HepG2 (cell line): ENCODE results near the gene SLCO4A1. TPM values are rescaled to one million over a fixed set of nuclear protein-coding genes. Genes with fewer than 3 reads are reported as not detected.

Experiments
- CCAR2 ChIP-seq: fragments of 200-400 bp; formaldehyde crosslinking; optimal IDR thresholded peaks from 2 replicates; pipeline ENCODE3; 2018; ENCODE audit warnings: low read depth, mild to moderate bottlenecking, low read length, moderate library complexity
- EEA1 ChIP-seq: sonication (generic); formaldehyde crosslinking; IDR thresholded peaks from 2 replicates; pipeline ENCODE4 v1.5.1; 2020; ENCODE audit warnings: mild to moderate bottlenecking, missing genetic modification reagents, borderline replicate concordance
- FOXM1 ChIP-seq: sonication (generic); formaldehyde crosslinking; IDR thresholded peaks from 2 replicates; pipeline ENCODE4 v1.5.0; 2020; ENCODE audit warnings: missing genetic modification reagents
- HDAC1 ChIP-seq: sonication (generic); formaldehyde crosslinking; IDR thresholded peaks from 2 replicates; pipeline ENCODE4 v1.5.1; 2020; ENCODE audit warnings: mild to moderate bottlenecking, missing genetic modification reagents
- KLF11 ChIP-seq: IDR thresholded peaks from 2 replicates; pipeline ENCODE4 v1.6.1; 2016; ENCODE audit warnings: missing compliant biosample characterization
- MIER3 ChIP-seq: IDR thresholded peaks from 2 replicates; pipeline ENCODE4 v1.6.1; 2016; ENCODE audit warnings: missing compliant biosample characterization, borderline replicate concordance
- MXD4 ChIP-seq: IDR thresholded peaks from 2 replicates; pipeline ENCODE4 v1.6.1; 2016; ENCODE audit warnings: mild to moderate bottlenecking, missing biosample characterization, missing genetic modification reagents
- MXI1 ChIP-seq: IDR thresholded peaks from 3 replicates; pipeline ENCODE4 v1.6.1; 2012; ENCODE audit warnings: low read depth, low read length, inconsistent platforms, borderline replicate concordance
- RBM22 ChIP-seq: fragments of 200-400 bp; formaldehyde crosslinking; optimal IDR thresholded peaks from 2 replicates; pipeline ENCODE3; 2017; ENCODE audit warnings: mild to moderate bottlenecking, low read length, moderate library complexity
- SMAD3 ChIP-seq: sonication (generic); formaldehyde crosslinking; IDR thresholded peaks from 2 replicates; pipeline ENCODE4 v1.4.0; 2020; ENCODE audit warnings: missing genetic modification reagents
- TCF7 ChIP-seq: sonication (generic); IDR thresholded peaks from 2 replicates; pipeline ENCODE4 v1.6.1; 2016; ENCODE audit warnings: antibody characterized with exemption, low read depth
- ZFP90 ChIP-seq: sonication (generic); formaldehyde crosslinking; IDR thresholded peaks from 2 replicates; pipeline ENCODE4 v1.8.0; 2022; ENCODE audit warnings: missing genetic modification reagents, mild to moderate bottlenecking, inconsistent platforms, borderline replicate concordance
- ZNF30 ChIP-seq: sonication (generic); formaldehyde crosslinking; IDR thresholded peaks from 2 replicates; pipeline ENCODE4 v1.5.0; 2020; ENCODE audit warnings: mild to moderate bottlenecking, missing genetic modification reagents
- ZNF747 ChIP-seq: sonication (generic); formaldehyde crosslinking; IDR thresholded peaks from 2 replicates; pipeline ENCODE4 v1.8.1; 2023; ENCODE audit warnings: missing genetic modification reagents, mild to moderate bottlenecking, borderline replicate concordance
- ZNF850 ChIP-seq: sonication (generic); formaldehyde crosslinking; conservative IDR thresholded peaks from 2 replicates; pipeline ENCODE4 v1.9.0; 2021; ENCODE audit warnings: mild to moderate bottlenecking, missing genetic modification reagents
- polyA plus RNA-seq, 8 experiments: library from polyadenylated mRNA; depleted of rRNA in 3 of 8; stranded (reverse) in 7 of 8; unstranded in 1 of 8; fragments of >200 nt; fragmentation: Illumina TruSeq in 4 of 8; extraction: Trizol in 4 of 8; gene quantifications; 2 replicates each; pipeline versions ENCODE4 v1.2.1 to v1.2.3, GENCODE V29; 2011 to 2016; ENCODE audit warnings: low read depth in 4 of 8, missing spikeins in 1 of 8, mixed read lengths in 1 of 8; ENCODE audit not compliant: insufficient read depth in 1 of 8
- total RNA-seq, 5 experiments: library from RNA; depleted of rRNA; stranded (reverse); fragments of >200 nt; fragmentation: Illumina TruSeq; extraction: Trizol; gene quantifications; 2 replicates each; pipeline ENCODE4 v1.2.3, GENCODE V29; 2016; ENCODE audit warnings: low read depth in 1 of 5
- TF ChIP-seq, protein P1 (sequence below): IDR thresholded peaks from 2 replicates; pipeline ENCODE4 v1.6.1; 2016; ENCODE audit warnings: low read depth, borderline replicate concordance
- TF ChIP-seq, protein P2 (sequence below): sonication (generic); formaldehyde crosslinking; IDR thresholded peaks from 2 replicates; pipeline ENCODE4 v1.8.1; 2023; ENCODE audit warnings: mild to moderate bottlenecking, moderate library complexity, missing genetic modification reagents
- TF ChIP-seq, protein P3 (sequence below): sonication (generic); formaldehyde crosslinking; IDR thresholded peaks from 2 replicates; pipeline ENCODE4 v1.4.0; 2020; ENCODE audit warnings: mild to moderate bottlenecking, low read depth, missing genetic modification reagents
- TF ChIP-seq, protein P4 (sequence below): sonication (generic); formaldehyde crosslinking; IDR thresholded peaks from 2 replicates; pipeline ENCODE4 v1.8.0; 2022; ENCODE audit warnings: mild to moderate bottlenecking, missing genetic modification reagents, moderate library complexity
- TF ChIP-seq, protein P5 (sequence below): sonication (generic); formaldehyde crosslinking; IDR thresholded peaks from 2 replicates; pipeline ENCODE4 v1.4.0; 2020; ENCODE audit warnings: missing genetic modification reagents
- TF ChIP-seq, protein P6 (sequence below): sonication (generic); formaldehyde crosslinking; IDR thresholded peaks from 2 replicates; pipeline ENCODE4 v1.4.0; 2020; ENCODE audit warnings: missing genetic modification reagents
- TF ChIP-seq, protein P7 (sequence below): sonication (generic); formaldehyde crosslinking; IDR thresholded peaks from 2 replicates; pipeline ENCODE4 v1.5.1; 2020; ENCODE audit warnings: missing genetic modification reagents, mild to moderate bottlenecking, borderline replicate concordance

Gene SLCO4A1
- total and polyA plus RNA-seq, 2 of the 13 experiments (the other 11 are each of a cell fraction or from before 2014, with no cell fraction given), result 55.5 to 112 TPM

DNA sequence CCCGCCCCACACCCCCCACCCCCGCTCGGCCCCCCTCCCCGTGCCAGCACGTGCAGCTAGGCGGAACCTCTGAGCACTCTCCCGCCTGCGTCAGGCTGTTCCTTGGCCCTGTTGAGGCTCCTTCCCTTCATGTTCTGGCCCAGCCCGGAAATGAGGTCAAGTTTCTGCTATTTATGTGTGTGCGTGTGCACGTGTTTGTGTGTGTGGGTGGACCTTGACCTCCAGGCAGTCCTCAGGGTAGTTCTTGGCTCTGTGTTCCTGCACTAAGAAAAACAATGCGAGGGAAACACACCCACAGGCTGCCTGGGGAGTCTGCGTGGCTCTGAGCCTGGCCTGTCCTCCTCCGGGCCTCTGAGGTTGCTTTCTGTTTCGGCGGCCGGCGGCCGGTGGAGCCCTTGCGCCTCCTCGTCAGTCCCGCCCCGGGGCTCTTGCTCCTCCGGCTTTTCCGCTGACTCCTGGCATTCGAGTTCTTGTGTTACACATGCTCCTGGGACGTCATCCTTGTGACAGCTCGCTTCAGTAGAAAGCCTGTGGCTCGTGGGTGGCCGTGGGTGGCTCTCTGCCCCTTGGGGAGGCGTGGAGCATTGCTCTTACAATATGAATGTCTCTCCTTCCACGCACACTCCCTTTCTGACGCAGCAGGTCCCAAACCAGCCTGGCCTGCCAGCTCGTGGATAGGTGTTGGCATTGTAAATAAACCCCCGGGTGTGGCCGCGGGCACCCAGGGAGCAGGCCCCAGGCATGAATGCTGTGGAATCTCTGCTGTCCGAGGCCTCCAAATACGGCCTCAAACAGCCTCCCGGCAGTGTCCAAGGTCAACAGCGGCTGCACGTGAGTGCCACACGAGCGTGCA, 10.0 kb downstream of the SLCO4A1 start (continued):
- TF ChIP-seq KLF11, result 0 out of 2 replicates have a peak, but pooled peaks have one; percentile 67
- TF ChIP-seq ZNF850 (CRISPR knock-in tag), result no peak
- TF ChIP-seq HDAC1 (CRISPR knock-in tag), result peak; percentile 85
- TF ChIP-seq MIER3, result peak; percentile 95
- no peak for TF ChIP-seq CCAR2
- peak; percentile 86; the same call in 2 of the 3 replicates for TF ChIP-seq MXI1
- TF ChIP-seq, protein P1, sequence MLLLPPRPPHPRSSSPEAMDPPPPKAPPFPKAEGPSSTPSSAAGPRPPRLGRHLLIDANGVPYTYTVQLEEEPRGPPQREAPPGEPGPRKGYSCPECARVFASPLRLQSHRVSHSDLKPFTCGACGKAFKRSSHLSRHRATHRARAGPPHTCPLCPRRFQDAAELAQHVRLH (CRISPR knock-in tag), result peak; percentile 86
- TF ChIP-seq, protein P2, sequence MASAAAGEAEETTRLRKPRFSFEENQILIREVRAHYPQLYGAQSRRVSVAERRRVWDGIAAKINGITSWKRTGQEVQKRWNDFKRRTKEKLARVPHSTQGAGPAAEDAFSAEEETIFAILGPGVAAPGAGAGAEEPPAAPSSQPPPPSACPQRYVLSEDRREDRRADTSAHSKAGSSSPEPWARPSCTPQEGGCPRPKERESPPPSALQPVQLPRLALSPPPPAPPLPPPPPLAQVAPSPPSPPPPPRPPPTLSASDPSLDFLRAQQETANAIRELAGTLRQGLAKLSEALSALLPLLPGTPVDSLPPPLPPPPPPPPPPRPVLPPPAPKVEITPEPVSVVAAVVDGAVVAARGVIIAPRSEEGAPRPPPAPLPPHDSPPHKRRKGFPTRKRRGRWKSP, result 0 out of 2 replicates have a peak, but pooled peaks have one; percentile 18
- TF ChIP-seq, protein P3, sequence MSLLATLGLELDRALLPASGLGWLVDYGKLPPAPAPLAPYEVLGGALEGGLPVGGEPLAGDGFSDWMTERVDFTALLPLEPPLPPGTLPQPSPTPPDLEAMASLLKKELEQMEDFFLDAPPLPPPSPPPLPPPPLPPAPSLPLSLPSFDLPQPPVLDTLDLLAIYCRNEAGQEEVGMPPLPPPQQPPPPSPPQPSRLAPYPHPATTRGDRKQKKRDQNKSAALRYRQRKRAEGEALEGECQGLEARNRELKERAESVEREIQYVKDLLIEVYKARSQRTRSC (CRISPR knock-in tag), result 0 out of 2 replicates have a peak, but pooled peaks have one; percentile 49
- no peak for TF ChIP-seq RBM22
- TF ChIP-seq ZNF747 (CRISPR knock-in tag), result no peak
- TF ChIP-seq, protein P4, sequence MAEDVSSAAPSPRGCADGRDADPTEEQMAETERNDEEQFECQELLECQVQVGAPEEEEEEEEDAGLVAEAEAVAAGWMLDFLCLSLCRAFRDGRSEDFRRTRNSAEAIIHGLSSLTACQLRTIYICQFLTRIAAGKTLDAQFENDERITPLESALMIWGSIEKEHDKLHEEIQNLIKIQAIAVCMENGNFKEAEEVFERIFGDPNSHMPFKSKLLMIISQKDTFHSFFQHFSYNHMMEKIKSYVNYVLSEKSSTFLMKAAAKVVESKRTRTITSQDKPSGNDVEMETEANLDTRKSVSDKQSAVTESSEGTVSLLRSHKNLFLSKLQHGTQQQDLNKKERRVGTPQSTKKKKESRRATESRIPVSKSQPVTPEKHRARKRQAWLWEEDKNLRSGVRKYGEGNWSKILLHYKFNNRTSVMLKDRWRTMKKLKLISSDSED (CRISPR knock-in tag), result no peak
- TF ChIP-seq, protein P5, sequence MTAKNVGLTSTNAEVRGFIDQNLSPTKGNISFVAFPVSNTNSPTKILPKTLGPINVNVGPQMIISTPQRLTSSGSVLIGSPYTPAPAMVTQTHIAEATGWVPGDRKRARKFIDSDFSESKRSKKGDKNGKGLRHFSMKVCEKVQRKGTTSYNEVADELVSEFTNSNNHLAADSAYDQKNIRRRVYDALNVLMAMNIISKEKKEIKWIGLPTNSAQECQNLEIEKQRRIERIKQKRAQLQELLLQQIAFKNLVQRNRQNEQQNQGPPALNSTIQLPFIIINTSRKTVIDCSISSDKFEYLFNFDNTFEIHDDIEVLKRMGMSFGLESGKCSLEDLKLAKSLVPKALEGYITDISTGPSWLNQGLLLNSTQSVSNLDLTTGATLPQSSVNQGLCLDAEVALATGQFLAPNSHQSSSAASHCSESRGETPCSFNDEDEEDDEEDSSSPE, result peak; percentile 78
- peak; percentile 88 for TF ChIP-seq SMAD3 (CRISPR knock-in tag)
- no peak for TF ChIP-seq FOXM1 (CRISPR knock-in tag)
- no peak for TF ChIP-seq EEA1 (CRISPR knock-in tag)
- 0 out of 2 replicates have a peak, but pooled peaks have one; percentile 76 for TF ChIP-seq ZFP90
- peak; percentile 59 for TF ChIP-seq MXD4 (CRISPR knock-in tag)
- no peak; the same call in 1 of the 2 replicates for TF ChIP-seq ZNF30 (CRISPR knock-in tag)
- TF ChIP-seq, protein P6, sequence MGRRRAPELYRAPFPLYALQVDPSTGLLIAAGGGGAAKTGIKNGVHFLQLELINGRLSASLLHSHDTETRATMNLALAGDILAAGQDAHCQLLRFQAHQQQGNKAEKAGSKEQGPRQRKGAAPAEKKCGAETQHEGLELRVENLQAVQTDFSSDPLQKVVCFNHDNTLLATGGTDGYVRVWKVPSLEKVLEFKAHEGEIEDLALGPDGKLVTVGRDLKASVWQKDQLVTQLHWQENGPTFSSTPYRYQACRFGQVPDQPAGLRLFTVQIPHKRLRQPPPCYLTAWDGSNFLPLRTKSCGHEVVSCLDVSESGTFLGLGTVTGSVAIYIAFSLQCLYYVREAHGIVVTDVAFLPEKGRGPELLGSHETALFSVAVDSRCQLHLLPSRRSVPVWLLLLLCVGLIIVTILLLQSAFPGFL (CRISPR knock-in tag), result no peak
- TF ChIP-seq, protein P7, sequence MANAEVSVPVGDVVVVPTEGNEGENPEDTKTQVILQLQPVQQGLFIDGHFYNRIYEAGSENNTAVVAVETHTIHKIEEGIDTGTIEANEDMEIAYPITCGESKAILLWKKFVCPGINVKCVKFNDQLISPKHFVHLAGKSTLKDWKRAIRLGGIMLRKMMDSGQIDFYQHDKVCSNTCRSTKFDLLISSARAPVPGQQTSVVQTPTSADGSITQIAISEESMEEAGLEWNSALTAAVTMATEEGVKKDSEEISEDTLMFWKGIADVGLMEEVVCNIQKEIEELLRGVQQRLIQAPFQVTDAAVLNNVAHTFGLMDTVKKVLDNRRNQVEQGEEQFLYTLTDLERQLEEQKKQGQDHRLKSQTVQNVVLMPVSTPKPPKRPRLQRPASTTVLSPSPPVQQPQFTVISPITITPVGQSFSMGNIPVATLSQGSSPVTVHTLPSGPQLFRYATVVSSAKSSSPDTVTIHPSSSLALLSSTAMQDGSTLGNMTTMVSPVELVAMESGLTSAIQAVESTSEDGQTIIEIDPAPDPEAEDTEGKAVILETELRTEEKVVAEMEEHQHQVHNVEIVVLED (CRISPR knock-in tag), result no peak
- peak; percentile 67; the same call in 1 of the 2 replicates for TF ChIP-seq TCF7
